IMR-90 (cell line): Measurements from ENCODE around the gene TMEM170A. TPM values are rescaled to one million over a fixed set of nuclear protein-coding genes. Genes with fewer than 3 reads are reported as not detected.

Experiments
- ATAC-seq: fragments of 200-7000 bp; cut with Tn5 transposase; 2 replicates; pipeline ENCODE4 v1.9.1; 2020; ENCODE audit warnings: low read depth, mild to moderate bottlenecking, moderate library complexity
- BruUV-seq: library from RNA; stranded (reverse); fragments of 400-500 nt; replicated peaks from 2 replicates; lab custom pipeline; 2021; lab: Mats Ljungman, UMichigan
- CTCF ChIA-PET: fragments of 300-600 bp; formaldehyde crosslinking; extraction: SDS; loops from one replicate; lab custom pipeline; 2021; ENCODE audit warnings: antibody characterized with exemption; lab: Yijun Ruan, JAX
- POLR2A ChIA-PET: fragments of 300-600 bp; sonication (Branson Sonifier 250); formaldehyde crosslinking; loops from one replicate; lab custom pipeline; 2022; ENCODE audit warnings: antibody characterized with exemption; ENCODE audit not compliant: unreplicated experiment; lab: Charles Lee
- DNase-seq: peaks from one replicate; pipeline ENCODE4 v3.0.0; 2013
- H2AFZ ChIP-seq: replicated peaks from 2 replicates; pipeline ENCODE3; 2013; ENCODE audit warnings: low read length, mild to moderate bottlenecking; ENCODE audit not compliant: poor library complexity
- H2AK5ac ChIP-seq: 2 replicates; pipeline ENCODE4 v1.6.1; 2013; ENCODE audit warnings: low read depth, low read length, inconsistent platforms
- H2AK9ac ChIP-seq: replicated peaks from 2 replicates; pipeline ENCODE3; 2013; ENCODE audit warnings: mild to moderate bottlenecking, low read depth, low read length, moderate library complexity; ENCODE audit not compliant: poor library complexity
- H2BK120ac ChIP-seq: 2 replicates; pipeline ENCODE4 v1.6.1; 2013; ENCODE audit warnings: low read depth, low read length, inconsistent platforms
- H2BK15ac ChIP-seq: 3 replicates; pipeline ENCODE4 v1.6.1; 2013; ENCODE audit warnings: low read depth, low read length, inconsistent platforms
- H2BK20ac ChIP-seq: 2 replicates; pipeline ENCODE4 v1.6.1; 2013; ENCODE audit warnings: low read depth, mild to moderate bottlenecking, inconsistent platforms, low read length, moderate library complexity
- H2BK5ac ChIP-seq: 2 replicates; pipeline ENCODE4 v1.6.1; 2013; ENCODE audit warnings: mild to moderate bottlenecking, low read depth, low read length, inconsistent platforms; ENCODE audit not compliant: poor library complexity, severe bottlenecking
- H3K14ac ChIP-seq: replicated peaks from 2 replicates; pipeline ENCODE4 v1.6.1; 2013; ENCODE audit warnings: low read depth, low read length, inconsistent platforms
- H3K18ac ChIP-seq: 2 replicates; pipeline ENCODE4 v1.6.1; 2013; ENCODE audit warnings: low read depth, low read length, control low read depth
- H3K23ac ChIP-seq: 2 replicates; pipeline ENCODE4 v1.6.1; 2013; ENCODE audit warnings: low read depth, low read length, inconsistent platforms
- H3K27ac ChIP-seq: 2 replicates; pipeline ENCODE4 v1.5.1; 2013; ENCODE audit warnings: mild to moderate bottlenecking, control low read depth, low read length; ENCODE audit not compliant: insufficient read depth
- H3K27me3 ChIP-seq: 2 replicates; pipeline ENCODE4 v1.6.1; 2013; ENCODE audit warnings: low read length; ENCODE audit not compliant: control insufficient read depth, insufficient read depth
- H3K36me3 ChIP-seq: 2 replicates; pipeline ENCODE4 v1.6.1; 2013; ENCODE audit warnings: low read length, mixed read lengths; ENCODE audit not compliant: control insufficient read depth, insufficient read depth
- H3K4ac ChIP-seq: 2 replicates; pipeline ENCODE4 v1.6.1; 2013; ENCODE audit warnings: low read depth, low read length, inconsistent platforms
- H3K4me1 ChIP-seq: 2 replicates; pipeline ENCODE4 v1.6.1; 2013; ENCODE audit warnings: low read length, mixed read lengths; ENCODE audit not compliant: control insufficient read depth, insufficient read depth
- H3K4me2 ChIP-seq: 2 replicates; pipeline ENCODE4 v1.6.1; 2013; ENCODE audit warnings: low read depth, mild to moderate bottlenecking, control low read depth, low read length, moderate library complexity
- H3K4me3 ChIP-seq: 2 replicates; pipeline ENCODE4 v1.5.1; 2013; ENCODE audit warnings: low read depth, mild to moderate bottlenecking, control low read depth, low read length, moderate library complexity; ENCODE audit not compliant: insufficient read depth
- H3K56ac ChIP-seq: 2 replicates; pipeline ENCODE4 v1.6.1; 2013; ENCODE audit warnings: low read length, inconsistent platforms; ENCODE audit not compliant: insufficient read depth; ENCODE audit errors: extremely low read depth
- H3K79me1 ChIP-seq, 2 experiments: 2 replicates each; pipeline ENCODE4 v1.6.1; 2013; ENCODE audit warnings: low read length in 2 of 2, inconsistent platforms in 1 of 2, low read depth in 1 of 2
- H3K9ac ChIP-seq: 2 replicates; pipeline ENCODE4 v1.6.1; 2013; ENCODE audit warnings: low read depth, low read length, control low read depth
- H3K9me1 ChIP-seq: 2 replicates; pipeline ENCODE4 v1.6.1; 2013; ENCODE audit warnings: low read length, inconsistent platforms; ENCODE audit not compliant: insufficient read depth
- H3K9me3 ChIP-seq: 2 replicates; pipeline ENCODE4 v1.6.1; 2013; ENCODE audit warnings: low read length; ENCODE audit not compliant: control insufficient read depth, insufficient read depth
- H4K20me1 ChIP-seq: 2 replicates; pipeline ENCODE4 v1.6.1; 2013; ENCODE audit warnings: low read length, inconsistent platforms; ENCODE audit not compliant: insufficient read depth
- H4K5ac ChIP-seq: 2 replicates; pipeline ENCODE4 v1.6.1; 2013; ENCODE audit warnings: mild to moderate bottlenecking, low read depth, low read length, control low read depth
- H4K8ac ChIP-seq, 2 experiments: 2 replicates each; pipeline ENCODE4 v1.6.1; 2013; ENCODE audit warnings: low read depth in 2 of 2, low read length in 2 of 2, control low read depth in 1 of 2, inconsistent platforms in 1 of 2
- H4K91ac ChIP-seq: 2 replicates; pipeline ENCODE4 v1.6.1; 2013; ENCODE audit warnings: low read depth, low read length, inconsistent platforms; ENCODE audit not compliant: insufficient read depth
- BHLHE40 ChIP-seq: fragments of 150-350 bp; IDR thresholded peaks from 2 replicates; pipeline ENCODE4 v1.6.1; 2016; ENCODE audit warnings: mild to moderate bottlenecking, low read depth, low read length
- CEBPB ChIP-seq: IDR thresholded peaks from 2 replicates; pipeline ENCODE4 v1.6.1; 2012; ENCODE audit warnings: low read depth, low read length, improper control_type of control experiment
- CHD1 ChIP-seq: IDR thresholded peaks from 2 replicates; pipeline ENCODE4 v1.6.1; 2012; ENCODE audit warnings: low read depth, low read length, improper control_type of control experiment
- ELK1 ChIP-seq: fragments of 150-350 bp; IDR thresholded peaks from 2 replicates; pipeline ENCODE4 v1.6.1; 2016; ENCODE audit warnings: low read depth, mild to moderate bottlenecking, low read length, moderate library complexity, borderline replicate concordance
- FOS ChIP-seq: fragments of 150-350 bp; IDR thresholded peaks from 2 replicates; pipeline ENCODE4 v1.6.1; 2016; ENCODE audit warnings: low read depth, low read length
- MAFK ChIP-seq: IDR thresholded peaks from 2 replicates; pipeline ENCODE4 v1.6.1; 2012; ENCODE audit warnings: low read depth, low read length, improper control_type of control experiment
- MAZ ChIP-seq: IDR thresholded peaks from 2 replicates; pipeline ENCODE4 v1.6.1; 2012; ENCODE audit warnings: low read depth, mild to moderate bottlenecking, low read length, improper control_type of control experiment, moderate library complexity, borderline replicate concordance
- MXI1 ChIP-seq: IDR thresholded peaks from 2 replicates; pipeline ENCODE4 v1.6.1; 2012; ENCODE audit warnings: low read depth, mild to moderate bottlenecking, low read length, moderate library complexity, borderline replicate concordance
- POLR2A ChIP-seq: IDR thresholded peaks from 2 replicates; pipeline ENCODE4 v1.6.1; 2012; ENCODE audit warnings: mild to moderate bottlenecking, low read depth, low read length
- RAD21 ChIP-seq: IDR thresholded peaks from 2 replicates; pipeline ENCODE4 v1.6.1; 2012; ENCODE audit warnings: low read length, improper control_type of control experiment
- RCOR1 ChIP-seq: IDR thresholded peaks from 2 replicates; pipeline ENCODE4 v1.6.1; 2012; ENCODE audit warnings: mild to moderate bottlenecking, low read length, improper control_type of control experiment; ENCODE audit not compliant: insufficient replicate concordance
- RFX5 ChIP-seq: IDR thresholded peaks from 2 replicates; pipeline ENCODE4 v1.8.0; 2012; ENCODE audit warnings: low read depth, mild to moderate bottlenecking, low read length, moderate library complexity
- WGBS, 2 experiments: methylation state at CpG; one replicate each; pipeline versions ENCODE4 v1.1.5 to v1.1.7; 2013; ENCODE audit warnings: missing lambda C conversion rate in 2 of 2; ENCODE audit not compliant: insufficient read length in 1 of 2; ENCODE audit errors: extremely low coverage in 2 of 2; 5-methylcytosine and 5-hydroxymethylcytosine counted together
- dilution Hi-C: fragments of 300-500 bp; cut with HindIII; formaldehyde crosslinking; loops from one replicate; pipeline ENCODE4 v1.14.3; 2018; ENCODE audit warnings: low sequenced_read_pairs; ENCODE audit not compliant: unreplicated experiment
- in situ Hi-C: fragments of 300-500 bp; cut with MboI; formaldehyde crosslinking; loops from 3 replicates; pipeline ENCODE4 v1.14.3; 2019; ENCODE audit warnings: low sequenced_read_pairs, inconsistent platforms, mixed read lengths
- intact Hi-C: fragments of 100-400 bp; cut with micrococcal nuclease; formaldehyde crosslinking; loops from 2 replicates; pipeline ENCODE4 v1.10.0; 2022
- polyA plus RNA-seq, 3 experiments: library from polyadenylated mRNA; depleted of rRNA; stranded (reverse); fragments of >200 nt; gene quantifications; 2 replicates each; pipeline ENCODE4 v1.2.3, GENCODE V29; 2012; ENCODE audit warnings: low replicate concordance in 1 of 3
- total RNA-seq: library from RNA; depleted of rRNA; stranded (reverse); fragments of >200 nt; gene quantifications from 2 replicates; pipeline ENCODE4 v1.2.3, GENCODE V29; 2012
- TF ChIP-seq, protein P1 (sequence below): conservative IDR thresholded peaks from 2 replicates; pipeline ENCODE4 v1.5.1; 2012; ENCODE audit warnings: mild to moderate bottlenecking, low read depth, low read length, improper control_type of control experiment
- TF ChIP-seq, protein P2 (sequence below): fragments of 150-350 bp; IDR thresholded peaks from 2 replicates; pipeline ENCODE4 v1.6.1; 2017; ENCODE audit warnings: mild to moderate bottlenecking, antibody characterized with exemption, low read length, low read depth

TMEM170A gene
- total and polyA plus RNA-seq, 2 of the 4 experiments (the other 2 are of a cell fraction), result 7.3 to 10.9 TPM

- in situ Hi-C loops (no loop called here), intact Hi-C loops (no loop called here), dilution Hi-C loops (no loop called here)
- TF ChIP-seq RCOR1 (no peak), MAFK (no peak), BHLHE40 (no peak), POLR2A (no peak), CEBPB (no peak), RAD21 (no peak), CHD1 (no peak), MXI1 (no peak), ELK1 (no peak), MAZ (no peak), FOS (no peak), RFX5 (no peak)
- TF ChIP-seq, protein P1, sequence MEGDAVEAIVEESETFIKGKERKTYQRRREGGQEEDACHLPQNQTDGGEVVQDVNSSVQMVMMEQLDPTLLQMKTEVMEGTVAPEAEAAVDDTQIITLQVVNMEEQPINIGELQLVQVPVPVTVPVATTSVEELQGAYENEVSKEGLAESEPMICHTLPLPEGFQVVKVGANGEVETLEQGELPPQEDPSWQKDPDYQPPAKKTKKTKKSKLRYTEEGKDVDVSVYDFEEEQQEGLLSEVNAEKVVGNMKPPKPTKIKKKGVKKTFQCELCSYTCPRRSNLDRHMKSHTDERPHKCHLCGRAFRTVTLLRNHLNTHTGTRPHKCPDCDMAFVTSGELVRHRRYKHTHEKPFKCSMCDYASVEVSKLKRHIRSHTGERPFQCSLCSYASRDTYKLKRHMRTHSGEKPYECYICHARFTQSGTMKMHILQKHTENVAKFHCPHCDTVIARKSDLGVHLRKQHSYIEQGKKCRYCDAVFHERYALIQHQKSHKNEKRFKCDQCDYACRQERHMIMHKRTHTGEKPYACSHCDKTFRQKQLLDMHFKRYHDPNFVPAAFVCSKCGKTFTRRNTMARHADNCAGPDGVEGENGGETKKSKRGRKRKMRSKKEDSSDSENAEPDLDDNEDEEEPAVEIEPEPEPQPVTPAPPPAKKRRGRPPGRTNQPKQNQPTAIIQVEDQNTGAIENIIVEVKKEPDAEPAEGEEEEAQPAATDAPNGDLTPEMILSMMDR, result no peak
- TF ChIP-seq, protein P2, sequence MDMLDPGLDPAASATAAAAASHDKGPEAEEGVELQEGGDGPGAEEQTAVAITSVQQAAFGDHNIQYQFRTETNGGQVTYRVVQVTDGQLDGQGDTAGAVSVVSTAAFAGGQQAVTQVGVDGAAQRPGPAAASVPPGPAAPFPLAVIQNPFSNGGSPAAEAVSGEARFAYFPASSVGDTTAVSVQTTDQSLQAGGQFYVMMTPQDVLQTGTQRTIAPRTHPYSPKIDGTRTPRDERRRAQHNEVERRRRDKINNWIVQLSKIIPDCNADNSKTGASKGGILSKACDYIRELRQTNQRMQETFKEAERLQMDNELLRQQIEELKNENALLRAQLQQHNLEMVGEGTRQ, result no peak
- 100% methylated on average over 3 of the region's 4 CpGs; no CpG with 5 or more reads in 1 of the 2 experiments for WGBS, 2 experiments
- POLR2A ChIA-PET, result no interaction called here
- Histone ChIP-seq H4K8ac (no peak overlapping the region), H2AK9ac (no peak overlapping the region), H4K20me1 (peaks cover 13% of the 10 kb centered on the region), H3K9ac (no peak overlapping the region), H3K9me1 (no peaks in the 10 kb centered on the region; the same call in 1 of the 2 replicates), H3K18ac (no peak overlapping the region), H3K9me3 (no peaks in the 10 kb centered on the region), H2BK5ac (peak overlapping the region; percentile 43), H2BK20ac (no peak overlapping the region), H3K36me3 (no peaks in the 10 kb centered on the region), H3K4me2 (no peak overlapping the region), H4K5ac (no peak overlapping the region), H2BK120ac (no peak overlapping the region), H4K91ac (no peak overlapping the region), H2AK5ac (no peak overlapping the region), H3K14ac (no peak overlapping the region), H3K56ac (no peak overlapping the region), H3K79me1 (peaks cover 24 to 60% of the 10 kb centered on the region in 2 experiments), H3K23ac (no peak overlapping the region), H3K4ac (no peak overlapping the region), H2BK15ac (no peak overlapping the region), H3K4me3 (no peak overlapping the region), H2AFZ (no peak overlapping the region), H3K27me3 (no peaks in the 10 kb centered on the region), H3K4me1 (no peaks in the 10 kb centered on the region; the same call in 1 of the 2 replicates), H3K27ac (no peak overlapping the region)
- DNase-seq (no peak), ATAC-seq (peak; percentile 35)
- BruUV-seq, result no TSS peak
- CTCF ChIA-PET, result interaction anchor here (1.1 kb wide), 1 partner anchor 343 kb away, joined by 3 read pairs; no protein-coding TSS in a partner anchor
Observed at GRCh38 chr16:75423723-75424104, 40.8 kb downstream of the TMEM170A start.
